Measurements from ENCODE around the gene HSDL2.

The HSDL2 gene

GRCh38 chr9:112462855-112463254 lies 82.9 kb downstream of the HSDL2 start:
- DNase-seq: no peak

GRCh38 chr9:112465352-112465751 lies 85.4 kb downstream of the HSDL2 start:
- no peak for DNase-seq

GRCh38 chr9:112472996-112473395 lies 93.1 kb downstream of the HSDL2 start:
- DNase-seq: no peak

GRCh38 chr9:112473986-112474385 lies 94.1 kb downstream of the HSDL2 start:
- no peak for DNase-seq

GRCh38 chr9:112475318-112475717 lies 95.4 kb downstream of the HSDL2 start:
- no peak for DNase-seq

DNA sequence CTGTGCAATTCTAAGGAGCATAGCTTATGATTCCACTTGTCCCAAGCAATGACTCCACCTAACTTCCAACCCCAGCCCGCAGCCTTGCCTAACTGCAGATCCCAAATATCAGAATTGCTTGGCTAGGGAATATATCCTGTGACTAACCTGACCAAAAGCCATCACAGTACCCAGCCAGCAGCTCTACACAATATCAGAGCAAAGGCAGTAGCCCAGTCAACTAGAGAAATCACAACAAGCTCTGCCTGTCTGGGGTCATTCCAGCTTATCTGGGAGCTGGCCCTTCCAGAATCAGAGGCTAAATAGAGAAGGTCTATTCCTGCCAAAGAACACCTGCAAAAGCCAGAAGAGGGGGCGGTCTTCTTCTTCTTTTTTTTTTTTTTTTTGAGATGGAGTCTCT lies 97.4 kb downstream of the HSDL2 start:
- no peak for DNase-seq

- DNase-seq: no peak
Measured at GRCh38 chr9:112479221-112479620, 99.3 kb downstream of the HSDL2 start.

GRCh38 chr9:112484607-112485006 lies 104.7 kb downstream of the HSDL2 start:
- no peak for DNase-seq

DNA sequence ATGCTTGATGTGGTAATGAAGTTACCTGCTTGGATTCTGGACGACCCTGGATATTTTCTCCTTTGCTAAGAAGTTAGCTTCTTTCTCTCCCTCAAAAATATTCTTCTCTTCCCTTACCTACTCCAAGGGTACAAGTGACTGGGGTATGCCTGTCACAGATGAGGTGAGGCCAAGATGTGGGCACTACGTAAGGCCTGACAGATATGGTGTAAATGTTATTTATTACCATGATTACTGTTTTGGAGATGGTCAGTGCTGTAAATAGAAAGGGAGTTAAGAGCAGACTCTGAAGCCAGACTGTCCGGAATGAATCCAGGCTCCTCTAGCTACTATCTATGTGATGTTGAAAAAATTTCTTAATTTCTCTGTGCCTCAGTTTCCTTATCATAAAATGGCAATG lies 105.7 kb downstream of the HSDL2 start:
- DNase-seq: no peak

- peak; percentile 52 to 78 (median 70) for DNase-seq
Measured at GRCh38 chr9:112486221-112487007, 106.5 kb downstream of the HSDL2 start, which contains the start of gene KIAA1958. Gene KIAA1958, plus strand, starts transcription at chr9:112486827. Its CDS starts 87,254 bp downstream, at chr9:112574081.

DNA sequence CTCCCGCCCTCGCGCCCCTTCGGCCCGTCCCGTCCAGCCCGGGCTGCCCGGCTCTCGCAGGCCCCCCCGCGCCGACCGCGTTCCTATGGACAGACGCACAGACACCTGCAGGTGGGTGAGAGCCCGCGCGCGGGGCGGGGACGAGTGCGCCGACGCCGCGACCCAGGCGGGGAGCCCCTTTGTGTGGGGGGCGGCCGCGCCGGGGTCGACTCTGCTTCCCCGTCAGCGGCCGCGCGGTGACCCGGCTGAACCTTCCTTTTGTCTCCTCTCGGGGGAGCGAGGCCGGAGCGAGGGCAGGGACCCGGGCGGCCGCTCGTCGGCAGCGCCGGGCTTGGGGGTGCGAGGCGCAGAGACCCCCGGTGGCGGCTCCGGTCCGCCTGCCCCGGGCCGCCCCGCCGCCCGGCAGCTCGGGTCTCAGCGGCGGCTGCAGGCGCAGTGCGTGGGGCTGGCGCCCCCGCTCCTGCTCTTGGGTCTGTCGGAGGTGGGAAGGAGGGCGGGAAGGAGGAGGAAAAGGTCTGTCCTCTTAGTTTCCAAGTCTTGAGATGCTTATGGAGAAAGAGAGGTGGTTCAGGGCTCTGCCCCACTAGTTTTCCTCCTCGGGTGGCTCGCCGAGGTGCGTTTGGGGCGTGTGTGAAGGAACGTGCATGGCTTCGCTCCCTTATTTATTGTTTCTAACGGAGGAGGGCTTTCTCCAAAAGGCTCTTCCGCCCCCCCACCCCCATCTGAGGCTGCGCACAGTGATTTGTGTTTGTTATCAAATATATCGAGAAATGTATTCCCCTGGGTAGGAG lies 107.3 kb downstream of the HSDL2 start:
- peak; percentile 49 to 69 (median 60) for DNase-seq

DNA sequence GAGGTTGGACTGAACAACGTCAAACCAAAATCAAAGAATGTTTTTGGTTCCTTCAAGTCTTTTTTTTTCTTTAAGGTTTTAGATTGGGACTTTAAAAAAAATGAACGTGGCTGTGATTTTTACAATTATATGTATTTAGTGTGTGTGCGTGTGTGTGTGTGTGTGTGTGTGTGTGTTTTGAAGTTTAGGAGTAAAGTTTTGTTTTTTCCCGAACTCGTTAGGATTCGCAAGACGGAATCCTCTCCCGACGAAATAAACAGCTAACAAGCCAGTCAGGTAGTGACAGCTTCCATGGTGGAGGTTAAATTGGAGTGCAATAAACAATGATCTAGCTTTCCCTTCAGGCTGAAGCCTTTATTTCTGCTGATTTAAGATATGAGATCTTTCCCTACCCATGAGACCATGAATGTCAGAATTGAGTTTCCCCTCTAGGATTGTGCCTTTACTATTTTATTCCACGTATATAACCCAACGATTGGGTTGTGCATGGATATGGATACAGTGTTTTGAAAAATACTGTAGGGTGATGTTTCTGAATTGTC lies 108.0 kb downstream of the HSDL2 start:
- peak in 1 of 6 experiments; percentile 13 for DNase-seq

DNA sequence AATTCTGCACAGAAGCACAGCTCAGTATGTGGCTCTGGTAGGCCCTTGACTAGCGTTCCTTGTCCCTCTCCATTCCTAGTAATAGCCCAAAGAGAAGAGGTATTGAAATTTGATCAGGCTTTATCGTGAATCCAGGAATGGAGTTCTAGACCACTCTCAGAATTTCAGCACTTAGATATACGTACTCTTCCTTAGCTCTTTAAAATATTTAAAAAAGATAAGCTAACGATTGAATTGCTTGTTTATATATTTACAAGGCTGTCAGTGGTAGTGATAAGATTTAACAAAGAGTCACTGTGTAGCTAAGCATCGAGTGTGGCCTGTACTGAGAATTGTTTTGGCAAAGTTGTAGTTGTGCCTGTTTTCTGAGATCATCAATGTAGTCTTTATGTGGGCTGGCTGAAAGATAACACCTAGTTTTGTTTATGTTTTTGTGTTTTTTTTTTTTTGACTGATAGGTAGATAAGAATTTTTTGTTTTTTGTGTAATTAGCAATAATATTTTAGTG lies 109.2 kb downstream of the HSDL2 start:
- no peak for DNase-seq

DNA sequence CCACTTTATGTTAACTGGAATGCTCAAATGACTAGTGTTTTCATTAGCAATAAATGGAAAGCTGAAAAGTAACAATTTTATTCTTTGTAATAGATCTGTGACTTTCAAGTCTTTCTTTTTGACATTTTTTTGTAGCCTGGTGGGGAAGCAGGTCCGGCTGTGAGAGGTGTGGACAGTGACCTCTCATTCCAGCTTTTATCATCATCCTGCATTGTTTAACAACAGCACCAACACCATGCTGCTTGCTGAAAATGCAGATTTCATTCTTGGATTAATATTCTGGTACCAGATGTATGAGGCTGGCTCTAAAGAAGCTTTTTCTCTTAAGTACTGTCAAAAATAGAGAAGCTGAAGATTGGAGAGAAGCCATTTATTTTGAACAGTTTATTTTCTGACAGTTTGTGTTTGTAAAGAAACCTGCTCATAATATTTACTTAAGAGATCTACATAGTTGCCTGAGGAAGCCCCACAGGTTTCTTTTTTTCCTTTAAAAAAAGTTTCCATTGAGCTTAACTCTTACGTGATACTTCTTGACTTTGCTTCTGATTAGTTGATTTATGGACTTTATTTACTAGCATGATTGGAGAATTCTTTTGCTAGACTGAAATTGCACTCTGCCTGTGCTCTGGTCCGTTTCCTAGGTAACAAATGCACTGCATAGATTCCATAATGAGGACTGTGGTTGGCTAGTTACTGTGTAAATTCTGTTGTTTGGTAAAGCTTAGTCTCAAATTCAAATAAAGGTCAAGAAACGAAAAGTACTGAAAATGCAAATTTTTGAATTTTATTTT lies 110.2 kb downstream of the HSDL2 start:
- DNase-seq: no peak

DNA sequence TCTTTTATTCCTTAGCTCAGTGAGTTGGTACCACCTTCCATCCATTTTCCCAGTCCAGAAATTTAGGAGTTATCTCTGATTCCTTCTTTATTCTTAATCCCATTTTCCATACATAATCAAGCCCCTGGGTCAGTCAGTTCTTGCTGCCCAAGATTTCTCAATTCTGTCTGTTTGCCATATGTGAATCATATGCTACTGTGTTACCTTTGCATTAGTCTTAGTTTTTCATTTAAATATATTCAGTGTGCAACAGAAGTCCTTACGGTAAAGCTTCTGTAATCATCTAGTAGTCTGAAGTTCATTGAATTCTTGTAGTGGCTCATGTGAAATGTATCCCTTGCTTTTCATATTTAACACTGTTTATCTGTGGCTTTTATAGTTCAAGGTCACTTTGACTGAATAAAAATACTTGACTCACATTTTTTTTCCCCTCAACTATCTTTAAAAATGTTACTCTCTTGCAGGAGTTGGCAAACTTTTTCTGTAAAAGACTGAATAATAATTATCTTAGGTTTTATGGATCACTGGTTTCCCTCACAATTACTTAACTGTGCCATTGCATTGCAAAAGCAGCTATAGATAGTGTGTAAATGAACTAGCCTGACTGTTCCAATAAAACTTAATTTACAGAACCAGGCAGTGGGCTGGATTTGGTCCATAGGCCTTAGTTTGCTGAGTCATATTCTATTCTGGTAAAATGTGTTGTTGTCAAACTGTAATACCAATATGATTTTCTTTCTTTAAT lies 113.7 kb downstream of the HSDL2 start:
- DNase-seq: no peak

DNA sequence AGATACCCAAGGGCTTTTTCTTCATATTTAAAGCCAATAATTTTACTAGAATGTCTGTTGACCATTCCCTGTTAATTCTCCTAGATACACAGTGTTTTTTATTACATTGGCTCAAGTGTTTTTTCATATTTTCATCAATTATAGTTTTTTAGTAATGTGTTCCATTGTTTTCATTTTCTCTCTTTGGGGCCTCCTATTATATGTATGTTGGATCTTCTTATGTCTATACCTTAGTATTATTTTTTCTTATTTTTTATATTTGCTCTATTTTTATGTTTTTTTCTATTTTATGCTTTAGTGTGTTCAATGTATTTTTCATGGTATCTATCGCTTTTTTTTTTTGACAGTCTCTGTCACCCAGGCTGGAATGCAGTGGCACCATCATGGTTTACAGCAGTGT lies 114.2 kb downstream of the HSDL2 start:
- DNase-seq: no peak

DNA sequence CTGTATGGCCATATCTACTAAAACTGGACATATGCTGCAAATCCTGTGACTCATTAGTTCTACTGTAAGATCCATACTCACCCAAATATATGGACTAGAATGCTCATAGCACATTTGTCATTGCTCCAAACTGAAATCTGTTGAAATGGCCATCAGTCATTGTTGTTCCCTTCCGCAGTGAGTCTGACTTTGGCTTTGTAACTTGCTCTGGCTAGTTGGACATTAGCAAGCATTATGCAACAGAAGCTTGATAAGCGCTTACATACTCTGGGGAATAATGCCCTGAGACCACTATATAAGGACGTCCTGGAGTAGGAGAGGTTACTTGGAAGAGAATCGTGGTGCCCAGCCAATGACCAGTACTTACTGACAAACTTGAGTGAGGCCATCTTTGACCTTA lies 115.7 kb downstream of the HSDL2 start:
- no peak for DNase-seq

- no peak for DNase-seq
Measured at GRCh38 chr9:112496074-112496722, 116.3 kb downstream of the HSDL2 start.

DNA sequence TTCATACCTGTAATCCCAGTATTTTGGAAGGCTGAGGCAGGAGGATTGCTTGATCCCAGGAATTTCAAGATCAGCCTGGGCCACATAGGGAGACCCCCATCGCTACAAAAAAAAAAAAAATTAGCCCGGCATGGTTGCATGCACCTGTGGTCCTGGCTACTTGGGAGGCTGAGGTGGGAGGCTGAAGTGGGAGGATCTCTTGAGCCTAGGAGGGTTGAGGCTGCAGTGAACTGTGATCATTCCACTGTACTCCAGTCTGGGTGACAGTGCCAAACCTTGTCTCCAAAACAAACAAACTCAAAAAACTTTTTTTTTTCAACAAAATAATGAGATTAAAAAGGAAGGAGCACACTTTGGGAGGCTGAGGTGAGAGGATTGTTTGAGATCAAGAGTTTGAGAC lies 120.9 kb downstream of the HSDL2 start:
- no peak for DNase-seq

- no peak for DNase-seq
Measured at GRCh38 chr9:112501287-112501686, 121.4 kb downstream of the HSDL2 start.

DNA sequence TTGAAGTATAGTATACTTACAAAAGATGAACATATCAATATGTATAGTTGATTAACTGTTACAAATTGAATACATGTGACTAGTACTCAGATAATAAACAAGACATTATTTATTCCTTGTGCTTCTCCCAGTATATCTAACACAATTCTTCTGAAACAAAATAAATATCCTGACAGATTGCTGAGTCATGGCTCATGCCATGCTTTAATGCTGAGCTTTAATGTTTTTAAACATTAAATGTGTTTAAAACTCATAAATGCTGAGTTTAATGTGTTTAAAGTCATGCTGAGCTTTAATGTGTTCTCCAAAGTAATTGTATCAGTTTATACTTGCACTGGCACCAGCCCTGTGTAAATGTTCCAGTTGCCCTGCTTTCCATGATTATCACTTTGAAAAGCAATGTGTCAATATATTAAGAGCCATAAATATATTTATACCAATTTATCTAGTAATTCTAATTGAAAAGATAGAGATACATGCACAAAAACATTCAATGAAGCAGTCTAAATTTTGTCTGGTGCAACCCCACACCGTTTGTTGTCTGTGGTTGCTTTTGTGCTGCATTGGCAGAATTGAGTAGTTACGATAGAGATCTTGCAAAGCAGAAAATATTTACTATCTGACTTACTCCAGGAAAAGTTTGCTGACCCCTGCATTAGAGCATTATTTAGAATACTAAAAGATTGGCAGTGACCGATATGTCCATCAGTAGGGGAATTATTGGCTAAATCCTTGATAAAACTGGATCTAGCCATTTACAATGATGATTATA lies 122.5 kb downstream of the HSDL2 start:
- no peak for DNase-seq
